BLaER1 treated with 17β-estradiol and CSF1 and Interleukin-3, amounts not matched to agents 10 nM and 100 nM (cell line): ENCODE results near the gene LEMD2.

Source experiments
- H3K27ac ChIP-seq, 11 experiments: shearing (Covaris generic); formaldehyde crosslinking; 2 replicates each; pipeline ENCODE4 v1.8.1; 2022
- H3K27me3 ChIP-seq, 11 experiments: shearing (Covaris generic); formaldehyde crosslinking; 2 replicates each; pipeline ENCODE4 v1.8.1; 2022
- H3K36me3 ChIP-seq, 11 experiments: shearing (Covaris generic); formaldehyde crosslinking; 2 replicates each; pipeline ENCODE4 v1.8.1; 2022
- H3K4me1 ChIP-seq, 10 experiments: shearing (Covaris generic); formaldehyde crosslinking; 2 replicates each; pipeline ENCODE4 v1.8.1; 2022
- H3K4me2 ChIP-seq, 11 experiments: shearing (Covaris generic); formaldehyde crosslinking; 2 replicates each; pipeline ENCODE4 v1.8.1; 2022
- H3K4me3 ChIP-seq, 10 experiments: shearing (Covaris generic); formaldehyde crosslinking; 2 replicates each; pipeline ENCODE4 v1.8.1; 2022
- H3K9ac ChIP-seq, 11 experiments: shearing (Covaris generic); formaldehyde crosslinking; 2 replicates each; pipeline ENCODE4 v1.8.1; 2022
- H3K9me3 ChIP-seq, 11 experiments: shearing (Covaris generic); formaldehyde crosslinking; replicated peaks in 1 of 11; 2 replicates each; pipeline ENCODE4 v1.8.1; 2022
- H4K20me1 ChIP-seq, 11 experiments: shearing (Covaris generic); formaldehyde crosslinking; 2 replicates each; pipeline ENCODE4 v1.8.1; 2022
- Cebpa-rat ChIP-seq, 11 experiments: shearing (Covaris generic); IDR thresholded peaks; 2 replicates each; pipeline ENCODE4 v1.8.1; 2022

LEMD2 gene

GRCh38 chr6:33732385-33732784 lies 56.5 kb downstream of the LEMD2 start:
- Histone ChIP-seq H4K20me1 (no peaks in the 10 kb centered on the region; a peak in 1 of 22 replicates), H3K4me2 (no peak overlapping the region), H3K27me3 (no peaks in the 10 kb centered on the region), H3K9ac (peak overlapping the region in 3 of 11 experiments; percentile 8 to 24 (median 16); a peak in 2 of 22 replicates), H3K9me3 (no peaks in the 10 kb centered on the region), H3K36me3 (no peaks in the 10 kb centered on the region), H3K4me3 (no peak overlapping the region), H3K27ac (no peak overlapping the region), H3K4me1 (peaks cover 2 to 52% (median 38%) of the 10 kb centered on the region in 10 experiments; a peak in 19 of 20 replicates)
- TF ChIP-seq Cebpa-rat (IDR thresholded peaks at IDR 0.05): no peak

- H3K4me3 ChIP-seq: no peak overlapping the region
- H3K9me3 ChIP-seq: no peaks in the 10 kb centered on the region
- H3K4me2 ChIP-seq: peak overlapping the region in 2 of 11 experiments; percentile 14 to 21; a peak in 1 of 22 replicates
- H4K20me1 ChIP-seq: no peaks in the 10 kb centered on the region; a peak in 1 of 22 replicates
- H3K4me1 ChIP-seq: peaks cover 7 to 58% (median 43%) of the 10 kb centered on the region in 10 experiments
- H3K27ac ChIP-seq: no peak overlapping the region
- H3K27me3 ChIP-seq: no peaks in the 10 kb centered on the region
- TF ChIP-seq Cebpa-rat (IDR thresholded peaks at IDR 0.05): no peak
- H3K36me3 ChIP-seq: no peaks in the 10 kb centered on the region
- no peak overlapping the region; a peak in 1 of 22 replicates for H3K9ac ChIP-seq
These were observed 57.1 kb downstream of the LEMD2 start for GRCh38 chr6:33731751-33732282.

GRCh38 chr6:33731035-33731434 lies 57.9 kb downstream of the LEMD2 start:
- no peaks in the 10 kb centered on the region for H3K9me3 ChIP-seq
- no peak overlapping the region for H3K9ac ChIP-seq
- no peak for TF ChIP-seq Cebpa-rat (IDR thresholded peaks at IDR 0.05)
- H3K27ac ChIP-seq: no peak overlapping the region
- peaks cover 15 to 66% (median 51%) of the 10 kb centered on the region in 10 experiments for H3K4me1 ChIP-seq
- no peaks in the 10 kb centered on the region; a peak in 1 of 22 replicates for H4K20me1 ChIP-seq
- no peak overlapping the region for H3K4me3 ChIP-seq
- H3K27me3 ChIP-seq: no peaks in the 10 kb centered on the region
- H3K4me2 ChIP-seq: peak overlapping the region in 5 of 11 experiments; percentile 14 to 39 (median 15); a peak in 4 of 22 replicates
- no peaks in the 10 kb centered on the region for H3K36me3 ChIP-seq

GRCh38 chr6:33730611-33731010 lies 58.3 kb downstream of the LEMD2 start:
- Histone ChIP-seq H3K36me3 (no peaks in the 10 kb centered on the region), H3K27ac (no peak overlapping the region), H3K4me3 (no peak overlapping the region), H4K20me1 (no peaks in the 10 kb centered on the region; a peak in 1 of 22 replicates), H3K9ac (no peak overlapping the region), H3K27me3 (no peaks in the 10 kb centered on the region), H3K4me1 (peaks cover 16 to 69% (median 54%) of the 10 kb centered on the region in 10 experiments), H3K4me2 (peak overlapping the region in 3 of 11 experiments; percentile 15 to 39 (median 21); a peak in 3 of 22 replicates), H3K9me3 (no peaks in the 10 kb centered on the region)
- TF ChIP-seq Cebpa-rat (IDR thresholded peaks at IDR 0.05): no peak

GRCh38 chr6:33729059-33729458 lies 59.9 kb downstream of the LEMD2 start:
- no peaks in the 10 kb centered on the region for H3K9me3 ChIP-seq
- H3K36me3 ChIP-seq: no peaks in the 10 kb centered on the region
- no peaks in the 10 kb centered on the region for H3K27me3 ChIP-seq
- H3K4me1 ChIP-seq: peaks cover 16 to 70% (median 57%) of the 10 kb centered on the region in 10 experiments
- peak overlapping the region in 9 of 11 experiments; percentile 9 to 91 (median 80); a peak in 15 of 22 replicates for H3K4me2 ChIP-seq
- no peaks in the 10 kb centered on the region for H4K20me1 ChIP-seq
- H3K9ac ChIP-seq: no peak overlapping the region
- no peak overlapping the region for H3K27ac ChIP-seq
- TF ChIP-seq Cebpa-rat (IDR thresholded peaks at IDR 0.05): no peak
- no peak overlapping the region for H3K4me3 ChIP-seq

GRCh38 chr6:33728438-33728837 lies 60.5 kb downstream of the LEMD2 start:
- no peak for TF ChIP-seq Cebpa-rat (IDR thresholded peaks at IDR 0.05)
- no peaks in the 10 kb centered on the region for H3K9me3 ChIP-seq
- H3K4me2 ChIP-seq: peak overlapping the region in 9 of 11 experiments; percentile 61 to 91 (median 80); a peak in 17 of 22 replicates
- no peak overlapping the region for H3K4me3 ChIP-seq
- H3K9ac ChIP-seq: no peak overlapping the region
- H3K36me3 ChIP-seq: no peaks in the 10 kb centered on the region
- H3K27ac ChIP-seq: no peak overlapping the region
- H3K27me3 ChIP-seq: no peaks in the 10 kb centered on the region
- H3K4me1 ChIP-seq: peaks cover 16 to 76% (median 63%) of the 10 kb centered on the region in 10 experiments
- H4K20me1 ChIP-seq: no peaks in the 10 kb centered on the region

- H3K4me2 ChIP-seq: peak overlapping the region in 9 of 11 experiments; percentile 61 to 91 (median 80); a peak in 18 of 22 replicates
- no peak overlapping the region for H3K27ac ChIP-seq
- H3K27me3 ChIP-seq: no peaks in the 10 kb centered on the region
- H3K9ac ChIP-seq: no peak overlapping the region
- H3K4me3 ChIP-seq: no peak overlapping the region
- no peaks in the 10 kb centered on the region for H3K36me3 ChIP-seq
- no peaks in the 10 kb centered on the region for H3K9me3 ChIP-seq
- TF ChIP-seq Cebpa-rat (IDR thresholded peaks at IDR 0.05): no peak
- no peaks in the 10 kb centered on the region for H4K20me1 ChIP-seq
- peaks cover 16 to 78% (median 64%) of the 10 kb centered on the region in 10 experiments for H3K4me1 ChIP-seq
These were observed 61.0 kb downstream of the LEMD2 start for GRCh38 chr6:33727932-33728331.

- H3K4me3 ChIP-seq: no peak overlapping the region
- H3K9ac ChIP-seq: peak overlapping the region in 3 of 11 experiments; percentile 15 to 29 (median 25); a peak in 5 of 22 replicates
- no peaks in the 10 kb centered on the region for H4K20me1 ChIP-seq
- no peak for TF ChIP-seq Cebpa-rat (IDR thresholded peaks at IDR 0.05)
- peak overlapping the region in 1 of 11 experiments; percentile 8; a peak in 1 of 22 replicates for H3K27ac ChIP-seq
- H3K36me3 ChIP-seq: no peaks in the 10 kb centered on the region
- H3K27me3 ChIP-seq: no peaks in the 10 kb centered on the region
- peak overlapping the region; percentile 16 to 91 (median 79); a peak in 20 of 22 replicates for H3K4me2 ChIP-seq
- H3K4me1 ChIP-seq: peaks cover 13 to 78% (median 64%) of the 10 kb centered on the region in 10 experiments
- no peaks in the 10 kb centered on the region for H3K9me3 ChIP-seq
These were observed 61.8 kb downstream of the LEMD2 start for GRCh38 chr6:33727126-33727525.

- Histone ChIP-seq H3K9ac (peak overlapping the region in 3 of 11 experiments; percentile 15 to 29 (median 25); a peak in 2 of 22 replicates), H3K9me3 (no peaks in the 10 kb centered on the region), H3K4me3 (no peak overlapping the region), H3K36me3 (no peaks in the 10 kb centered on the region), H4K20me1 (no peaks in the 10 kb centered on the region), H3K27ac (peak overlapping the region in 1 of 11 experiments; percentile 8; a peak in 1 of 22 replicates), H3K4me2 (peak overlapping the region; percentile 16 to 91 (median 79); a peak in 18 of 22 replicates), H3K27me3 (no peaks in the 10 kb centered on the region), H3K4me1 (peaks cover 13 to 78% (median 64%) of the 10 kb centered on the region in 10 experiments)
- TF ChIP-seq Cebpa-rat (IDR thresholded peaks at IDR 0.05): no peak
These were observed 62.2 kb downstream of the LEMD2 start for GRCh38 chr6:33726696-33727095.
